WTC11 (cell line): ENCODE results near the gene MARK2. TPM values are rescaled to one million over a fixed set of nuclear protein-coding genes. Genes with fewer than 3 reads are reported as not detected.

Source experiments
- ATAC-seq: fragments of 200-7000 bp; cut with Tn5 transposase; 2 replicates; pipeline ENCODE4 v1.10.0; 2021; ENCODE audit warnings: mild to moderate bottlenecking, moderate library complexity
- CTCF ChIA-PET: fragments of 300-600 bp; sonication (Branson Sonifier 250); formaldehyde crosslinking; loops from one replicate; lab custom pipeline; 2021; ENCODE audit warnings: antibody characterized with exemption; lab: Charles Lee
- POLR2A ChIA-PET: fragments of 350-600 bp; sonication (Branson Sonifier 250); formaldehyde crosslinking; loops from one replicate; lab custom pipeline; 2021; ENCODE audit warnings: antibody characterized with exemption; lab: Charles Lee
- DNase-seq: peaks from one replicate; pipeline ENCODE4 v3.0.0; 2021; ENCODE audit warnings: low spot score
- H3K27ac Mint-ChIP-seq: 2 replicates; pipeline ENCODE4 v1.8.0; 2021; ENCODE audit warnings: mixed read lengths
- H3K27me3 Mint-ChIP-seq: 2 replicates; pipeline ENCODE4 v1.8.0; 2021; ENCODE audit warnings: low read depth, mild to moderate bottlenecking, moderate library complexity, mixed read lengths
- H3K36me3 Mint-ChIP-seq: 2 replicates; pipeline ENCODE4 v1.8.0; 2021; ENCODE audit warnings: mixed read lengths
- H3K4me1 Mint-ChIP-seq: 2 replicates; pipeline ENCODE4 v1.8.0; 2022; ENCODE audit warnings: mixed read lengths
- H3K4me3 Mint-ChIP-seq: 2 replicates; pipeline ENCODE4 v1.8.0; 2021; ENCODE audit warnings: mild to moderate bottlenecking, moderate library complexity, mixed read lengths
- H3K9me3 Mint-ChIP-seq: 2 replicates; pipeline ENCODE4 v1.8.0; 2021; ENCODE audit warnings: mixed read lengths
- AR ChIP-seq: fragments of 250-450 bp; sonication (Bioruptor Pico); IDR thresholded peaks from 2 replicates; pipeline ENCODE4 v1.9.0; 2021; ENCODE audit warnings: mild to moderate bottlenecking
- CREB1 ChIP-seq: sonication (generic); formaldehyde crosslinking; IDR thresholded peaks from 2 replicates; pipeline ENCODE4 v1.8.0; 2023; ENCODE audit warnings: mild to moderate bottlenecking, missing genetic modification reagents
- CREM ChIP-seq: sonication (generic); formaldehyde crosslinking; IDR thresholded peaks from 2 replicates; pipeline ENCODE4 v1.8.1; 2022; ENCODE audit warnings: mild to moderate bottlenecking, missing genetic modification reagents, moderate library complexity
- E2F4 ChIP-seq: sonication (generic); formaldehyde crosslinking; IDR thresholded peaks from 2 replicates; pipeline ENCODE4 v1.8.1; 2022; ENCODE audit warnings: low read depth, mild to moderate bottlenecking, moderate library complexity, missing genetic modification reagents, borderline replicate concordance
- FOXJ3 ChIP-seq: sonication (generic); formaldehyde crosslinking; IDR thresholded peaks from 2 replicates; pipeline ENCODE4 v1.9.0; 2021; ENCODE audit warnings: missing genetic modification reagents, mild to moderate bottlenecking, borderline replicate concordance
- HMGA2 ChIP-seq: fragments of 250-450 bp; sonication (Bioruptor Pico); IDR thresholded peaks from 2 replicates; pipeline ENCODE4 v1.4.0; 2021; ENCODE audit warnings: mild to moderate bottlenecking, moderate library complexity
- SMAD3 ChIP-seq: sonication (generic); formaldehyde crosslinking; IDR thresholded peaks from 2 replicates; pipeline ENCODE4 v1.8.0; 2022; ENCODE audit warnings: missing genetic modification reagents, mild to moderate bottlenecking, borderline replicate concordance
- SP1 ChIP-seq: sonication (generic); formaldehyde crosslinking; conservative IDR thresholded peaks from 2 replicates; pipeline ENCODE4 v1.8.1; 2022; ENCODE audit warnings: missing genetic modification reagents
- TEAD1 ChIP-seq: sonication (generic); formaldehyde crosslinking; IDR thresholded peaks from 2 replicates; pipeline ENCODE4 v1.8.0; 2022; ENCODE audit warnings: mild to moderate bottlenecking, missing genetic modification reagents
- TP53 ChIP-seq: sonication (generic); formaldehyde crosslinking; IDR thresholded peaks from 2 replicates; pipeline ENCODE4 v1.8.1; 2023; ENCODE audit warnings: mild to moderate bottlenecking, missing genetic modification reagents
- ZNF219 ChIP-seq: sonication (generic); formaldehyde crosslinking; IDR thresholded peaks from 2 replicates; pipeline ENCODE4 v1.8.0; 2023; ENCODE audit warnings: missing genetic modification reagents, mild to moderate bottlenecking, borderline replicate concordance
- ZNF416 ChIP-seq: fragments of 250-450 bp; sonication (Bioruptor Pico); IDR thresholded peaks from 2 replicates; pipeline ENCODE4 v1.9.0; 2021; ENCODE audit warnings: mild to moderate bottlenecking, inconsistent platforms
- total RNA-seq: library from RNA; stranded (reverse); gene quantifications from 3 replicates; pipeline ENCODE4 v1.2.3, GENCODE V29; 2021
- TF ChIP-seq, protein P1 (sequence below): fragments of 250-450 bp; sonication (Bioruptor Pico); IDR thresholded peaks from 2 replicates; pipeline ENCODE4 v1.9.0; 2021; ENCODE audit warnings: mild to moderate bottlenecking
- TF ChIP-seq, protein P2 (sequence below): fragments of 250-450 bp; sonication (Bioruptor Pico); IDR thresholded peaks from 2 replicates; pipeline ENCODE4 v1.8.0; 2021; ENCODE audit warnings: mild to moderate bottlenecking
- TF ChIP-seq, protein P3 (sequence below): sonication (generic); formaldehyde crosslinking; conservative IDR thresholded peaks from 2 replicates; pipeline ENCODE4 v1.8.1; 2023; ENCODE audit warnings: mild to moderate bottlenecking, low read depth, missing genetic modification reagents, moderate library complexity
- TF ChIP-seq, protein P4 (sequence below): fragments of 250-450 bp; sonication (Bioruptor Pico); IDR thresholded peaks from 2 replicates; pipeline ENCODE4 v2.1.2; 2022; ENCODE audit warnings: mild to moderate bottlenecking, moderate library complexity
- TF ChIP-seq, protein P5 (sequence below): sonication (generic); formaldehyde crosslinking; IDR thresholded peaks from 2 replicates; pipeline ENCODE4 v1.8.0; 2022; ENCODE audit warnings: mild to moderate bottlenecking, missing genetic modification reagents
- TF ChIP-seq, protein P6 (sequence below): fragments of 250-450 bp; sonication (Bioruptor Pico); conservative IDR thresholded peaks from 2 replicates; pipeline ENCODE4 v1.9.0; 2021; ENCODE audit warnings: mild to moderate bottlenecking
- TF ChIP-seq, protein P7 (sequence below): fragments of 200-600 bp; IDR thresholded peaks from 2 replicates; pipeline ENCODE4 v1.8.0; 2022; ENCODE audit warnings: antibody characterized with exemption

Gene MARK2
- total RNA-seq, 1 experiment from 2014 or later: 57.4 TPM

- no peaks in the 10 kb centered on the region for H3K36me3 Mint-ChIP-seq
- POLR2A ChIA-PET: interaction anchor here (1.5 kb wide), 1 partner anchor 86 kb away, joined by 3 read pairs; no protein-coding TSS in a partner anchor
- H3K4me1 Mint-ChIP-seq: peaks cover 36% of the 10 kb centered on the region
- H3K9me3 Mint-ChIP-seq: no peaks in the 10 kb centered on the region
- no peaks in the 10 kb centered on the region; the same call in 1 of the 2 replicates for H3K27me3 Mint-ChIP-seq
- H3K4me3 Mint-ChIP-seq: no peak overlapping the region
- no peak overlapping the region for H3K27ac Mint-ChIP-seq
- ATAC-seq (no peak), DNase-seq (no peak)
- CTCF ChIA-PET: interaction anchor here (1.0 to 2.5 kb wide), 3 partner anchors 64 to 102 kb away, joined by 4 to 12 read pairs (median 9); partner anchors contain the start of gene ZFTA
- TF ChIP-seq ZNF219 (CRISPR knock-in tag): no peak
- TF ChIP-seq, protein P1, sequence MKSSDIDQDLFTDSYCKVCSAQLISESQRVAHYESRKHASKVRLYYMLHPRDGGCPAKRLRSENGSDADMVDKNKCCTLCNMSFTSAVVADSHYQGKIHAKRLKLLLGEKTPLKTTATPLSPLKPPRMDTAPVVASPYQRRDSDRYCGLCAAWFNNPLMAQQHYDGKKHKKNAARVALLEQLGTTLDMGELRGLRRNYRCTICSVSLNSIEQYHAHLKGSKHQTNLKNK: no peak
- TF ChIP-seq, protein P2, sequence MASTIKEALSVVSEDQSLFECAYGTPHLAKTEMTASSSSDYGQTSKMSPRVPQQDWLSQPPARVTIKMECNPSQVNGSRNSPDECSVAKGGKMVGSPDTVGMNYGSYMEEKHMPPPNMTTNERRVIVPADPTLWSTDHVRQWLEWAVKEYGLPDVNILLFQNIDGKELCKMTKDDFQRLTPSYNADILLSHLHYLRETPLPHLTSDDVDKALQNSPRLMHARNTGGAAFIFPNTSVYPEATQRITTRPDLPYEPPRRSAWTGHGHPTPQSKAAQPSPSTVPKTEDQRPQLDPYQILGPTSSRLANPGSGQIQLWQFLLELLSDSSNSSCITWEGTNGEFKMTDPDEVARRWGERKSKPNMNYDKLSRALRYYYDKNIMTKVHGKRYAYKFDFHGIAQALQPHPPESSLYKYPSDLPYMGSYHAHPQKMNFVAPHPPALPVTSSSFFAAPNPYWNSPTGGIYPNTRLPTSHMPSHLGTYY (CRISPR knock-in tag): no peak
- TF ChIP-seq TP53: no peak
- TF ChIP-seq, protein P3, sequence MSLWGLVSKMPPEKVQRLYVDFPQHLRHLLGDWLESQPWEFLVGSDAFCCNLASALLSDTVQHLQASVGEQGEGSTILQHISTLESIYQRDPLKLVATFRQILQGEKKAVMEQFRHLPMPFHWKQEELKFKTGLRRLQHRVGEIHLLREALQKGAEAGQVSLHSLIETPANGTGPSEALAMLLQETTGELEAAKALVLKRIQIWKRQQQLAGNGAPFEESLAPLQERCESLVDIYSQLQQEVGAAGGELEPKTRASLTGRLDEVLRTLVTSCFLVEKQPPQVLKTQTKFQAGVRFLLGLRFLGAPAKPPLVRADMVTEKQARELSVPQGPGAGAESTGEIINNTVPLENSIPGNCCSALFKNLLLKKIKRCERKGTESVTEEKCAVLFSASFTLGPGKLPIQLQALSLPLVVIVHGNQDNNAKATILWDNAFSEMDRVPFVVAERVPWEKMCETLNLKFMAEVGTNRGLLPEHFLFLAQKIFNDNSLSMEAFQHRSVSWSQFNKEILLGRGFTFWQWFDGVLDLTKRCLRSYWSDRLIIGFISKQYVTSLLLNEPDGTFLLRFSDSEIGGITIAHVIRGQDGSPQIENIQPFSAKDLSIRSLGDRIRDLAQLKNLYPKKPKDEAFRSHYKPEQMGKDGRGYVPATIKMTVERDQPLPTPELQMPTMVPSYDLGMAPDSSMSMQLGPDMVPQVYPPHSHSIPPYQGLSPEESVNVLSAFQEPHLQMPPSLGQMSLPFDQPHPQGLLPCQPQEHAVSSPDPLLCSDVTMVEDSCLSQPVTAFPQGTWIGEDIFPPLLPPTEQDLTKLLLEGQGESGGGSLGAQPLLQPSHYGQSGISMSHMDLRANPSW (CRISPR knock-in tag): no peak
- no peak for TF ChIP-seq CREB1 (CRISPR knock-in tag)
- TF ChIP-seq, protein P4, sequence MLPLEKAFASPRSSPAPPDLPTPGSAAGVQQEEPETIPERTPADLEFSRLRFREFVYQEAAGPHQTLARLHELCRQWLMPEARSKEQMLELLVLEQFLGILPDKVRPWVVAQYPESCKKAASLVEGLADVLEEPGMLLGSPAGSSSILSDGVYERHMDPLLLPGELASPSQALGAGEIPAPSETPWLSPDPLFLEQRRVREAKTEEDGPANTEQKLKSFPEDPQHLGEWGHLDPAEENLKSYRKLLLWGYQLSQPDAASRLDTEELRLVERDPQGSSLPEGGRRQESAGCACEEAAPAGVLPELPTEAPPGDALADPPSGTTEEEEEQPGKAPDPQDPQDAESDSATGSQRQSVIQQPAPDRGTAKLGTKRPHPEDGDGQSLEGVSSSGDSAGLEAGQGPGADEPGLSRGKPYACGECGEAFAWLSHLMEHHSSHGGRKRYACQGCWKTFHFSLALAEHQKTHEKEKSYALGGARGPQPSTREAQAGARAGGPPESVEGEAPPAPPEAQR: no peak
- no peak for TF ChIP-seq ZNF416
- TF ChIP-seq, protein P5, sequence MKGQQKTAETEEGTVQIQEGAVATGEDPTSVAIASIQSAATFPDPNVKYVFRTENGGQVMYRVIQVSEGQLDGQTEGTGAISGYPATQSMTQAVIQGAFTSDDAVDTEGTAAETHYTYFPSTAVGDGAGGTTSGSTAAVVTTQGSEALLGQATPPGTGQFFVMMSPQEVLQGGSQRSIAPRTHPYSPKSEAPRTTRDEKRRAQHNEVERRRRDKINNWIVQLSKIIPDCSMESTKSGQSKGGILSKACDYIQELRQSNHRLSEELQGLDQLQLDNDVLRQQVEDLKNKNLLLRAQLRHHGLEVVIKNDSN (CRISPR knock-in tag): no peak
- no peak for TF ChIP-seq SMAD3 (CRISPR knock-in tag)
Observed at GRCh38 chr11:63832336-63832735, 6.6 kb upstream of the MARK2 start.

DNA sequence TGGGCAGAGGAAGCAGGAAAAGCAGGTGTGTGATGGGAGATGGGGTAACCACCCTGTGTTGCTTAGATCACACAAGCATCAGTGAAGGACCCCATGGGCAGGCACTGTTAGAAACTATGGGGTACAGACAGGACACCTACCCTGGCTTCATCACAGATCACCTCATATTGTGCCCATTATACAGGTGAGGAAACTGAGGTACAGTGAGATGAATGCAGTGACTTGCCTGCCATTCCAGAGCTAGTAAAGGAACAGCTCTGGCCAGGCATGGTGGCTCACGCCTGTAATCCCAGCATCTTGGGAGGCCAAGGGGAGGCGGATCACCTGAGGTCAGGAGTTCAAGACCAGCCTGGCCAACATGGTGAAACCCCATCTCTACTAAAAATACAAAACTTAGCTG, 5.9 kb upstream of the MARK2 start:
- POLR2A ChIA-PET: interaction anchor here (1.5 kb wide), 1 partner anchor 85 kb away, joined by 3 read pairs; no protein-coding TSS in a partner anchor
- Mint-ChIP-seq H3K27me3 (no peaks in the 10 kb centered on the region; the same call in 1 of the 2 replicates), H3K36me3 (no peaks in the 10 kb centered on the region), H3K9me3 (no peaks in the 10 kb centered on the region), H3K4me1 (peaks cover 43% of the 10 kb centered on the region), H3K27ac (no peak overlapping the region), H3K4me3 (no peak overlapping the region)
- DNase-seq (no peak), ATAC-seq (no peak)
- CTCF ChIA-PET: interaction anchor here (1.0 to 2.5 kb wide), 3 partner anchors 64 to 101 kb away, joined by 4 to 12 read pairs (median 9); partner anchors contain the start of gene ZFTA
- TF ChIP-seq AR (CRISPR knock-in tag): no peak
- TF ChIP-seq, protein P6, sequence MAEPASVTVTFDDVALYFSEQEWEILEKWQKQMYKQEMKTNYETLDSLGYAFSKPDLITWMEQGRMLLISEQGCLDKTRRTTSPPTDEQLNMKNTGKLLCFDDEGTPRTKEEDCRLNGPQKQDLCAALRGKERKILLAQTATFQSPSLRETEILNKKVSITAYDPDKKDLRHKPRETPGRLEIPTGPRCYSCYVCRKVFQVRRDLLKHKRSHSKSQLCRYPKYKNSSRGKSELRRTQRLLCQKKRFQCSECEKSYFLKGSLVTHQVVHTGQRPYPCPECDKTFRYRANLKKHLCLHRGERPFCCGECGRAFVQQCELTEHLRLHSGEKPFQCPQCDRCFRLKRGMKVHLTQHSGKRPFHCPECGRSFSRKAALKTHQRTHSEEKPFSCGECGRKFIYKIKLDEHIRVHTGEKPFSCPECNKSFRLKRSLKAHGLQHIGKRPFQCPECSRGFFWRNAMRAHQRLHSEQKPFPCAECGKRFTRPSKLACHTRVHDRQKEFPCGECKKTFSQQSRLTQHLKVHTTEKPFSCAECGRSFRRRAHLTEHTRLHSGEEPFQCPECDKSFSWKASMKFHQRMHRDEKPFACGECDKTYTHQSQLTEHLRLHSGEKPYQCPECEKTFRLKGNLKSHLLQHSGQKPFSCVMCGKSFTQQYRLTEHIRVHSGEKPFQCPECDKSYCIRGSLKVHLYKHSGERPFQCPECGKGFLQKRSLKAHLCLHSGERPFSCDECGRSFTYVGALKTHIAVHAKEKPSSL (CRISPR knock-in tag): no peak
- TF ChIP-seq FOXJ3: no peak
- no peak for TF ChIP-seq CREM
- no peak for TF ChIP-seq TEAD1
- TF ChIP-seq, protein P5 (CRISPR knock-in tag): no peak
- no peak for TF ChIP-seq HMGA2 (CRISPR knock-in tag)
- TF ChIP-seq, protein P7, sequence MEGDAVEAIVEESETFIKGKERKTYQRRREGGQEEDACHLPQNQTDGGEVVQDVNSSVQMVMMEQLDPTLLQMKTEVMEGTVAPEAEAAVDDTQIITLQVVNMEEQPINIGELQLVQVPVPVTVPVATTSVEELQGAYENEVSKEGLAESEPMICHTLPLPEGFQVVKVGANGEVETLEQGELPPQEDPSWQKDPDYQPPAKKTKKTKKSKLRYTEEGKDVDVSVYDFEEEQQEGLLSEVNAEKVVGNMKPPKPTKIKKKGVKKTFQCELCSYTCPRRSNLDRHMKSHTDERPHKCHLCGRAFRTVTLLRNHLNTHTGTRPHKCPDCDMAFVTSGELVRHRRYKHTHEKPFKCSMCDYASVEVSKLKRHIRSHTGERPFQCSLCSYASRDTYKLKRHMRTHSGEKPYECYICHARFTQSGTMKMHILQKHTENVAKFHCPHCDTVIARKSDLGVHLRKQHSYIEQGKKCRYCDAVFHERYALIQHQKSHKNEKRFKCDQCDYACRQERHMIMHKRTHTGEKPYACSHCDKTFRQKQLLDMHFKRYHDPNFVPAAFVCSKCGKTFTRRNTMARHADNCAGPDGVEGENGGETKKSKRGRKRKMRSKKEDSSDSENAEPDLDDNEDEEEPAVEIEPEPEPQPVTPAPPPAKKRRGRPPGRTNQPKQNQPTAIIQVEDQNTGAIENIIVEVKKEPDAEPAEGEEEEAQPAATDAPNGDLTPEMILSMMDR: no peak
- no peak for TF ChIP-seq SP1 (CRISPR knock-in tag)
- no peak for TF ChIP-seq E2F4 (CRISPR knock-in tag)
